CD4-positive, alpha-beta T cell treated with Interleukin-4 for 1 hour (primary cell): ENCODE measurements around the gene C14orf132.

Source experiments
- DNase-seq, 2 donors: peaks; one replicate each; pipeline ENCODE4 v3.0.0-alpha.2; 2020 to 2022

Gene C14orf132

GRCh38 chr14:96038920-96039632 lies at the start of gene C14orf132:
Gene C14orf132 (plus strand): TSS chr14:96039362. CDS start chr14:96039501, 139 bp downstream.
- peak; percentile 30 to 39 for DNase-seq

GRCh38 chr14:95993768-95994592 lies 45.2 kb upstream of the C14orf132 start:
- peak in 1 of 2 donors; percentile 37 for DNase-seq

GRCh38 chr14:95994593-95994928 lies 44.6 kb upstream of the C14orf132 start:
- DNase-seq = no peak

- DNase-seq = no peak
These were observed 40.5 kb upstream of the C14orf132 start for GRCh38 chr14:95998656-95999055.

- no peak for DNase-seq
These were observed 37.2 kb upstream of the C14orf132 start for GRCh38 chr14:96001866-96002497.

GRCh38 chr14:96002498-96002884 lies 36.7 kb upstream of the C14orf132 start:
- DNase-seq = no peak

- no peak for DNase-seq
These were observed 28.0 kb upstream of the C14orf132 start for GRCh38 chr14:96011131-96011530.

GRCh38 chr14:96011607-96012006 lies 27.6 kb upstream of the C14orf132 start:
- no peak for DNase-seq

GRCh38 chr14:96012757-96013156 lies 26.4 kb upstream of the C14orf132 start:
- peak in 1 of 2 donors; percentile 18 for DNase-seq

GRCh38 chr14:96014176-96014575 lies 25.0 kb upstream of the C14orf132 start:
- DNase-seq = no peak

GRCh38 chr14:96016501-96017160 lies 22.5 kb upstream of the C14orf132 start:
- DNase-seq = no peak

- DNase-seq = no peak
These were observed 21.3 kb upstream of the C14orf132 start for GRCh38 chr14:96017882-96018281.

- DNase-seq = peak in 1 of 2 donors; percentile 4
These were observed 11.5 kb upstream of the C14orf132 start for GRCh38 chr14:96027431-96028355.

- no peak for DNase-seq
These were observed 10.0 kb upstream of the C14orf132 start for GRCh38 chr14:96029089-96029645.

GRCh38 chr14:96030108-96030760 lies 8.9 kb upstream of the C14orf132 start:
- DNase-seq = no peak

GRCh38 chr14:96031691-96032090 lies 7.5 kb upstream of the C14orf132 start:
- DNase-seq = no peak

- no peak for DNase-seq
These were observed 3.7 kb upstream of the C14orf132 start for GRCh38 chr14:96035456-96035855.

- no peak for DNase-seq
These were observed 1.1 kb upstream of the C14orf132 start for GRCh38 chr14:96037891-96038557.

GRCh38 chr14:96038558-96038919 lies 623 bp upstream of the C14orf132 start:
- peak in 1 of 2 donors; percentile 0 for DNase-seq

- peak in 1 of 2 donors; percentile 6 for DNase-seq
These were observed 610 bp downstream of the C14orf132 start for GRCh38 chr14:96039633-96040311.
